Liver (tissue), 9 donors: ENCODE data around the gene ACOXL. TPM values are rescaled to one million over a fixed set of nuclear protein-coding genes. Genes with fewer than 3 reads are reported as not detected.

ENCODE experiments used
- DNase-seq: peaks from one replicate; pipeline ENCODE4 v3.0.0-alpha.2; 2017; ENCODE audit warnings: low spot score
- H3K27ac ChIP-seq, 2 donors: one replicate each; pipeline ENCODE4 v1.7.0; 2013; ENCODE audit warnings: inconsistent platforms in 2 of 2, low read length in 2 of 2, control low read depth in 1 of 2, low read depth in 1 of 2, mild to moderate bottlenecking in 1 of 2
- H3K27me3 ChIP-seq, 4 donors: one replicate each; pipeline versions ENCODE4 v1.6.1 to v1.7.0; 2013; ENCODE audit warnings: low read length in 3 of 4, inconsistent platforms in 1 of 4, mild to moderate bottlenecking in 1 of 4, moderate library complexity in 1 of 4; ENCODE audit not compliant: control insufficient read depth in 4 of 4, insufficient read depth in 4 of 4
- H3K36me3 ChIP-seq, 4 donors: one replicate each; pipeline versions ENCODE4 v1.6.1 to v1.7.0; 2013; ENCODE audit warnings: low read length in 3 of 4, mild to moderate bottlenecking in 3 of 4, low read depth in 1 of 4, moderate library complexity in 1 of 4; ENCODE audit not compliant: control insufficient read depth in 4 of 4, insufficient read depth in 3 of 4
- H3K4me1 ChIP-seq, 4 donors: one replicate each; pipeline versions ENCODE4 v1.6.1 to v1.7.0; 2013; ENCODE audit warnings: low read length in 3 of 4, mild to moderate bottlenecking in 3 of 4, moderate library complexity in 1 of 4; ENCODE audit not compliant: control insufficient read depth in 4 of 4, insufficient read depth in 4 of 4
- H3K4me3 ChIP-seq, 3 donors: one replicate each; pipeline versions ENCODE4 v1.6.1 to v1.7.0; 2013; ENCODE audit warnings: low read length in 3 of 3, control low read depth in 1 of 3, low read depth in 1 of 3, mild to moderate bottlenecking in 1 of 3
- H3K9ac ChIP-seq, 2 donors: one replicate each; pipeline ENCODE4 v1.7.0; 2013; ENCODE audit warnings: low read length in 2 of 2, mild to moderate bottlenecking in 2 of 2, moderate library complexity in 2 of 2, control low read depth in 1 of 2, low read depth in 1 of 2
- H3K9me3 ChIP-seq, 4 donors: one replicate each; pipeline versions ENCODE4 v1.6.1 to v1.7.0; 2013; ENCODE audit warnings: low read length in 3 of 4; ENCODE audit not compliant: control insufficient read depth in 4 of 4
- EGR1 ChIP-seq, 2 donors: IDR thresholded peaks; 2 replicates each; pipeline ENCODE4 v1.6.1; 2016 to 2018; ENCODE audit warnings: antibody characterized with exemption in 2 of 2, low read depth in 2 of 2
- FOXA1 ChIP-seq: IDR thresholded peaks from 2 replicates; pipeline ENCODE4 v1.6.1; 2016; ENCODE audit warnings: antibody characterized with exemption
- FOXA2 ChIP-seq: IDR thresholded peaks from 2 replicates; pipeline ENCODE4 v1.6.1; 2016; ENCODE audit warnings: antibody characterized with exemption
- GABPA ChIP-seq, 2 donors: IDR thresholded peaks in 1 of 2; conservative IDR thresholded peaks in 1 of 2; 2 replicates each; pipeline ENCODE4 v1.6.1; 2016; ENCODE audit warnings: antibody characterized with exemption in 2 of 2, mild to moderate bottlenecking in 1 of 2, moderate library complexity in 1 of 2
- JUND ChIP-seq, 2 donors: IDR thresholded peaks; 2 replicates each; pipeline ENCODE4 v1.6.1; 2016; ENCODE audit warnings: antibody characterized with exemption in 2 of 2
- NR2F2 ChIP-seq: IDR thresholded peaks from 2 replicates; pipeline ENCODE4 v1.6.1; 2016; ENCODE audit warnings: antibody characterized with exemption
- RAD21 ChIP-seq, 2 donors: IDR thresholded peaks; 2 replicates each; pipeline ENCODE4 v1.6.1; 2016; ENCODE audit warnings: antibody characterized with exemption in 2 of 2, mild to moderate bottlenecking in 2 of 2
- RXRA ChIP-seq, 2 donors: IDR thresholded peaks; 2 replicates each; pipeline ENCODE4 v1.6.1; 2017 to 2018; ENCODE audit warnings: antibody characterized with exemption in 2 of 2, mild to moderate bottlenecking in 1 of 2
- SP1 ChIP-seq: IDR thresholded peaks from 2 replicates; pipeline ENCODE4 v1.6.1; 2018; ENCODE audit warnings: antibody characterized with exemption, mild to moderate bottlenecking
- TAF1 ChIP-seq: conservative IDR thresholded peaks from 2 replicates; pipeline ENCODE4 v1.6.1; 2016; ENCODE audit warnings: antibody characterized with exemption, mild to moderate bottlenecking
- WGBS: extraction: QIAGEN DNeasy Blood & Tissue Kit; methylation state at CpG from one replicate; pipeline ENCODE4 v1.1.7; 2013; 5-methylcytosine and 5-hydroxymethylcytosine counted together
- polyA plus RNA-seq, 2 donors: library from polyadenylated mRNA; stranded (reverse) in 1 of 2; unstranded in 1 of 2; fragments of 200-250 nt in 1 of 2; fragments of >200 nt in 1 of 2; fragmentation: Nextera tagmentation in 1 of 2; extraction: Ambion mirVana in 1 of 2; gene quantifications; one replicate each; pipeline versions ENCODE4 v1.2.1 to v1.2.3, GENCODE V29; 2013 to 2015
- total RNA-seq, 2 donors: library from RNA; depleted of rRNA; stranded (reverse); fragments of >200 nt; gene quantifications; one replicate each; pipeline ENCODE4 v1.2.3, GENCODE V29; 2014
- TF ChIP-seq, protein P1 (sequence below): fragments of 150-350 bp; IDR thresholded peaks from 2 replicates; pipeline ENCODE4 v1.5.1; 2017; ENCODE audit warnings: improper control_type of control experiment, low read depth, low read length; ENCODE audit not compliant: missing input control
- TF ChIP-seq, protein P2 (sequence below): IDR thresholded peaks from 2 replicates; pipeline ENCODE4 v1.6.1; 2016; ENCODE audit warnings: antibody characterized with exemption
- TF ChIP-seq, protein P3 (sequence below): IDR thresholded peaks from 2 replicates; pipeline ENCODE4 v1.6.1; 2016; ENCODE audit warnings: antibody characterized with exemption, mild to moderate bottlenecking
- TF ChIP-seq, protein P4 (sequence below): IDR thresholded peaks from 2 replicates; pipeline ENCODE4 v1.6.1; 2016; ENCODE audit warnings: antibody characterized with exemption
- TF ChIP-seq, protein P5 (sequence below): IDR thresholded peaks from 2 replicates; pipeline ENCODE4 v1.6.1; 2016; ENCODE audit warnings: antibody characterized with exemption
- donor health status: healthy.
- donor health status: healthy.
- donor health status: healthy.
- donor health status: healthy.
- donor health status: healthy.

ACOXL gene
- total and polyA plus RNA-seq, 4 donors: 0.07 TPM; not detected in 3

DNA sequence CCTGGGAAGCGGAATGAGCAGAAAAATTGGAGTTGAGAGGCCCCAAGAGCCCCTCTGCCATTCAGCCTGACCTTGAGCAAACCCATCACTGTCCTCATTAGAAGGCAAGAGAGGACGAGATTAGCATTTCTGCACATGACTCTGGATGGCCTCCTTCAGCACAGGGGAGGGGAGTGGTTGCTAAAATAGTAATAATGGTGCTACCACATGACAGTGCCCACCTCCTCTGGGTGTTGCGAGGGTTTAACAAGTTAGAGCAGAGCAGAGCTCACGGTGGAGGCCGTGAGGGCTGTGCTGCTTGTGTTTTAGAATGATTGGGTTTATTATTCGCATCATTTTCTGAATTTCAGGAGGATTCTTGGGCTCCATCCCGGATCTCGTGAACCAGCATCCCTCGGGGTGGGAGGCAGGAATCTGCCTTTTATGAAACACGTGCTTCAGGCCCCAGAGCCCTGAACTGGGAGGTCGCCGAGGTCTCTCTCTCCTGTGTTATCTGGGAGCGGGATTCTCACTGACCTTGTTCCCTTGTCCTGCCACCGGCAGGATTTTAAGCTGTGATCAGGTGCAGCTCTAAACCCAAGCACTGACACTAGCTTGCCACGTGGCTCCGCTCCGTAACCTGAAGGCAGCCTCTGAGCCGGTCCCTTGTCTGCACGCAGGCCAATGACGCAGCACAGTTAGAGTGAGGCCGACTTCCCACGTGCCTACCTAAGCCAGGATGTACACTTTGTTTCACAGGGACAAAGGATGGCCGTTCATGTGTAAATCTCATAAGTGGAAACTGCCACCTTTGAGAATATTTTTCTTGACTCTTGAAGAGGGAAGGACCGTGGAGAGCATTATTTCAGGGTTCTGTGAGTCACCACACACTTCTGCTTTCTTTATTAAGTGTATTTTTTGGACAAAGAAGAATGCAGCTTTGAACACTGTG, 142.3 kb downstream of the ACOXL start (continued):
- TF ChIP-seq, protein P1, sequence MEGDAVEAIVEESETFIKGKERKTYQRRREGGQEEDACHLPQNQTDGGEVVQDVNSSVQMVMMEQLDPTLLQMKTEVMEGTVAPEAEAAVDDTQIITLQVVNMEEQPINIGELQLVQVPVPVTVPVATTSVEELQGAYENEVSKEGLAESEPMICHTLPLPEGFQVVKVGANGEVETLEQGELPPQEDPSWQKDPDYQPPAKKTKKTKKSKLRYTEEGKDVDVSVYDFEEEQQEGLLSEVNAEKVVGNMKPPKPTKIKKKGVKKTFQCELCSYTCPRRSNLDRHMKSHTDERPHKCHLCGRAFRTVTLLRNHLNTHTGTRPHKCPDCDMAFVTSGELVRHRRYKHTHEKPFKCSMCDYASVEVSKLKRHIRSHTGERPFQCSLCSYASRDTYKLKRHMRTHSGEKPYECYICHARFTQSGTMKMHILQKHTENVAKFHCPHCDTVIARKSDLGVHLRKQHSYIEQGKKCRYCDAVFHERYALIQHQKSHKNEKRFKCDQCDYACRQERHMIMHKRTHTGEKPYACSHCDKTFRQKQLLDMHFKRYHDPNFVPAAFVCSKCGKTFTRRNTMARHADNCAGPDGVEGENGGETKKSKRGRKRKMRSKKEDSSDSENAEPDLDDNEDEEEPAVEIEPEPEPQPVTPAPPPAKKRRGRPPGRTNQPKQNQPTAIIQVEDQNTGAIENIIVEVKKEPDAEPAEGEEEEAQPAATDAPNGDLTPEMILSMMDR: no peak
- TF ChIP-seq GABPA (IDR thresholded peaks at IDR 0.05 in 1 of 2, conservative IDR thresholded peaks at IDR 0.05 in 1 of 2) (no peak), JUND (IDR thresholded peaks at IDR 0.05) (no peak)

DNA sequence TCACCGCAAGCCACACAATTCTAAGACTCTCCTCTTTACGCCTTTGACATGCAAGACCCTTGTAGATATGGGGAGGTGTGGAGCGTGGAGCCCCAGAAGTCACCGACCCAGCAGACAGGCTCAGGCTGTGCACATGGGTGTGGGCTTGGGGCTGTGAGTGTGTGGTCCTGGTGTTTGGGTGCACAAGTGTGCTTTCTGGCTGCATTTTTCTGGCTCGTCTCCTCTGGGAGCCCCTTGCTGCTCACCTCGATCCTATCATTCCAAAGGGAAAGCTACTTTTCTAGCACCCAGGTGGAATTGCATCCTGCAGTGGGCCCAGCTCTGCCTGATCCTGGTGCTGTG, 143.0 kb downstream of the ACOXL start:
- no peaks in the 10 kb centered on the region for H3K9me3 ChIP-seq
- H3K9ac ChIP-seq: no peak overlapping the region
- no peaks in the 10 kb centered on the region for H3K36me3 ChIP-seq
- H3K4me3 ChIP-seq: no peak overlapping the region
- TF ChIP-seq JUND (IDR thresholded peaks at IDR 0.05): no peak
- TF ChIP-seq, protein P1: no peak
- no peak for TF ChIP-seq RAD21 (IDR thresholded peaks at IDR 0.05)
- no peak for TF ChIP-seq FOXA2
- TF ChIP-seq EGR1 (IDR thresholded peaks at IDR 0.05; ENCODE audit: low read depth in 2 of 2): no peak
- TF ChIP-seq, protein P2, sequence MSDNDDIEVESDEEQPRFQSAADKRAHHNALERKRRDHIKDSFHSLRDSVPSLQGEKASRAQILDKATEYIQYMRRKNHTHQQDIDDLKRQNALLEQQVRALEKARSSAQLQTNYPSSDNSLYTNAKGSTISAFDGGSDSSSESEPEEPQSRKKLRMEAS: no peak
- no peak for TF ChIP-seq TAF1
- TF ChIP-seq FOXA1: no peak
- TF ChIP-seq, protein P3, sequence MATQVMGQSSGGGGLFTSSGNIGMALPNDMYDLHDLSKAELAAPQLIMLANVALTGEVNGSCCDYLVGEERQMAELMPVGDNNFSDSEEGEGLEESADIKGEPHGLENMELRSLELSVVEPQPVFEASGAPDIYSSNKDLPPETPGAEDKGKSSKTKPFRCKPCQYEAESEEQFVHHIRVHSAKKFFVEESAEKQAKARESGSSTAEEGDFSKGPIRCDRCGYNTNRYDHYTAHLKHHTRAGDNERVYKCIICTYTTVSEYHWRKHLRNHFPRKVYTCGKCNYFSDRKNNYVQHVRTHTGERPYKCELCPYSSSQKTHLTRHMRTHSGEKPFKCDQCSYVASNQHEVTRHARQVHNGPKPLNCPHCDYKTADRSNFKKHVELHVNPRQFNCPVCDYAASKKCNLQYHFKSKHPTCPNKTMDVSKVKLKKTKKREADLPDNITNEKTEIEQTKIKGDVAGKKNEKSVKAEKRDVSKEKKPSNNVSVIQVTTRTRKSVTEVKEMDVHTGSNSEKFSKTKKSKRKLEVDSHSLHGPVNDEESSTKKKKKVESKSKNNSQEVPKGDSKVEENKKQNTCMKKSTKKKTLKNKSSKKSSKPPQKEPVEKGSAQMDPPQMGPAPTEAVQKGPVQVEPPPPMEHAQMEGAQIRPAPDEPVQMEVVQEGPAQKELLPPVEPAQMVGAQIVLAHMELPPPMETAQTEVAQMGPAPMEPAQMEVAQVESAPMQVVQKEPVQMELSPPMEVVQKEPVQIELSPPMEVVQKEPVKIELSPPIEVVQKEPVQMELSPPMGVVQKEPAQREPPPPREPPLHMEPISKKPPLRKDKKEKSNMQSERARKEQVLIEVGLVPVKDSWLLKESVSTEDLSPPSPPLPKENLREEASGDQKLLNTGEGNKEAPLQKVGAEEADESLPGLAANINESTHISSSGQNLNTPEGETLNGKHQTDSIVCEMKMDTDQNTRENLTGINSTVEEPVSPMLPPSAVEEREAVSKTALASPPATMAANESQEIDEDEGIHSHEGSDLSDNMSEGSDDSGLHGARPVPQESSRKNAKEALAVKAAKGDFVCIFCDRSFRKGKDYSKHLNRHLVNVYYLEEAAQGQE: no peak
- no peak for TF ChIP-seq GABPA (IDR thresholded peaks at IDR 0.05 in 1 of 2, conservative IDR thresholded peaks at IDR 0.05 in 1 of 2)
- TF ChIP-seq NR2F2: no peak
- TF ChIP-seq, protein P4, sequence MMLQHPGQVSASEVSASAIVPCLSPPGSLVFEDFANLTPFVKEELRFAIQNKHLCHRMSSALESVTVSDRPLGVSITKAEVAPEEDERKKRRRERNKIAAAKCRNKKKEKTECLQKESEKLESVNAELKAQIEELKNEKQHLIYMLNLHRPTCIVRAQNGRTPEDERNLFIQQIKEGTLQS: no peak
- no peak for TF ChIP-seq RXRA (IDR thresholded peaks at IDR 0.05)
- TF ChIP-seq, protein P5, sequence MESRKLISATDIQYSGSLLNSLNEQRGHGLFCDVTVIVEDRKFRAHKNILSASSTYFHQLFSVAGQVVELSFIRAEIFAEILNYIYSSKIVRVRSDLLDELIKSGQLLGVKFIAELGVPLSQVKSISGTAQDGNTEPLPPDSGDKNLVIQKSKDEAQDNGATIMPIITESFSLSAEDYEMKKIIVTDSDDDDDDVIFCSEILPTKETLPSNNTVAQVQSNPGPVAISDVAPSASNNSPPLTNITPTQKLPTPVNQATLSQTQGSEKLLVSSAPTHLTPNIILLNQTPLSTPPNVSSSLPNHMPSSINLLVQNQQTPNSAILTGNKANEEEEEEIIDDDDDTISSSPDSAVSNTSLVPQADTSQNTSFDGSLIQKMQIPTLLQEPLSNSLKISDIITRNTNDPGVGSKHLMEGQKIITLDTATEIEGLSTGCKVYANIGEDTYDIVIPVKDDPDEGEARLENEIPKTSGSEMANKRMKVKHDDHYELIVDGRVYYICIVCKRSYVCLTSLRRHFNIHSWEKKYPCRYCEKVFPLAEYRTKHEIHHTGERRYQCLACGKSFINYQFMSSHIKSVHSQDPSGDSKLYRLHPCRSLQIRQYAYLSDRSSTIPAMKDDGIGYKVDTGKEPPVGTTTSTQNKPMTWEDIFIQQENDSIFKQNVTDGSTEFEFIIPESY: no peak
- no peak for TF ChIP-seq SP1
- no peak overlapping the region for H3K27ac ChIP-seq
- WGBS: 91% methylated on average over 6 of the region's 6 CpGs
- no peak for DNase-seq
- no peaks in the 10 kb centered on the region for H3K4me1 ChIP-seq
- H3K27me3 ChIP-seq: no peaks in the 10 kb centered on the region
